ENCODE results near the gene ADGRA3. TPM values are rescaled to one million over a fixed set of nuclear protein-coding genes. Genes with fewer than 3 reads are reported as not detected.

The ADGRA3 gene
- total RNA-seq, 1 experiment from 2014 or later: 56.5 TPM

DNA sequence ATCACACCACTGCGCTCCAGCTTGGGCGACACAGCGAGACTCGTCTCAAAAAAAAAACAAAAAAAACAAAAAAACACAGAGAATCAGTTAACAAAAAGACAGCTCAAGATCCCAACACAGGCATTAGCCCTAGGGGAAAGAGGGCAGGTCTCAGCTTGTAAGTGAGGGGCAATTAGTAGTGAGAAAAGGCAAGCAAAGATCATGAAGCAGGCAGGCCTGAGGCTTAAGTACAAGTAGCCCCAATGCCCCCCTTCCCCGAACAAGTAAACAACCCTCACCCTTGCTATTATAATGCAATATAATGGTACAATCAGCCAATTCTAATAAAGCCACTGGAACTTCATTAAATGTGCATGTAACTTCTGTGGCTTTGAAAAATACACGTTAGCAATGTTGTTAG lies 17.0 kb downstream of the ADGRA3 start:
- Histone ChIP-seq H3K56ac (ENCODE audit: insufficient read length, low read depth, low read length) (no peak overlapping the region), H3K79me1 (ENCODE audit: insufficient read depth, low read depth, low read length, poor library complexity, severe bottlenecking) (peaks cover 5% of the 10 kb centered on the region), H3K9ac (ENCODE audit: extremely low read depth, insufficient read length, low read length) (no peak overlapping the region), H4K91ac (ENCODE audit: insufficient read length, low read depth, low read length) (no peak overlapping the region), H4K8ac (replicated peaks; ENCODE audit: insufficient read length, low read depth, low read length) (no peak overlapping the region), H4K20me1 (ENCODE audit: control insufficient read depth, insufficient read depth, insufficient read length) (no peaks in the 10 kb centered on the region), H3K4me2 (ENCODE audit: insufficient read depth, insufficient read length, low read length) (no peak overlapping the region), H3K23me2 (ENCODE audit: insufficient read length, low read depth, low read length, poor library complexity, severe bottlenecking) (no peaks in the 10 kb centered on the region), H3K4ac (ENCODE audit: low read depth, low read length) (no peak overlapping the region), H3K9me3 (ENCODE audit: control insufficient read depth, low read depth, low read length) (no peaks in the 10 kb centered on the region), H4K5ac (ENCODE audit: insufficient read length, low read depth, low read length) (no peak overlapping the region), H3K14ac (ENCODE audit: insufficient read depth, low read length) (no peak overlapping the region), H3T11ph (ENCODE audit: low read length) (no peak overlapping the region), H2AFZ (ENCODE audit: low read length) (no peak overlapping the region), H3K23ac (ENCODE audit: insufficient read length, low read depth, low read length) (no peak overlapping the region), H2AK5ac (ENCODE audit: insufficient read length, low read length) (no peak overlapping the region), H2BK120ac (ENCODE audit: low read depth, low read length, poor library complexity, severe bottlenecking) (no peak overlapping the region), H3K4me1 (ENCODE audit: insufficient read depth, low read length) (peaks cover 10% of the 10 kb centered on the region), H2BK20ac (ENCODE audit: low read depth, low read length, poor library complexity, severe bottlenecking) (no peak overlapping the region), H2BK5ac (ENCODE audit: insufficient read length, low read length) (no peak overlapping the region), H3K27ac (ENCODE audit: insufficient read length, low read depth, low read length) (no peak overlapping the region), H2BK15ac (ENCODE audit: low read depth, low read length) (no peak overlapping the region), H3K18ac (ENCODE audit: insufficient read length, low read depth, low read length) (no peak overlapping the region), H2BK12ac (ENCODE audit: insufficient read length, low read depth, low read length) (no peak overlapping the region), H3K79me2 (ENCODE audit: insufficient read depth, low read length) (peaks cover 18% of the 10 kb centered on the region; the same call in 1 of the 2 replicates), H3K27me3 (ENCODE audit: insufficient read depth, low read length) (no peaks in the 10 kb centered on the region)
- peak overlapping the region; percentile 87 to 98 (median 96); a peak in 5 of 7 replicates for H3K27ac Mint-ChIP-seq
- TF ChIP-seq, protein P1, sequence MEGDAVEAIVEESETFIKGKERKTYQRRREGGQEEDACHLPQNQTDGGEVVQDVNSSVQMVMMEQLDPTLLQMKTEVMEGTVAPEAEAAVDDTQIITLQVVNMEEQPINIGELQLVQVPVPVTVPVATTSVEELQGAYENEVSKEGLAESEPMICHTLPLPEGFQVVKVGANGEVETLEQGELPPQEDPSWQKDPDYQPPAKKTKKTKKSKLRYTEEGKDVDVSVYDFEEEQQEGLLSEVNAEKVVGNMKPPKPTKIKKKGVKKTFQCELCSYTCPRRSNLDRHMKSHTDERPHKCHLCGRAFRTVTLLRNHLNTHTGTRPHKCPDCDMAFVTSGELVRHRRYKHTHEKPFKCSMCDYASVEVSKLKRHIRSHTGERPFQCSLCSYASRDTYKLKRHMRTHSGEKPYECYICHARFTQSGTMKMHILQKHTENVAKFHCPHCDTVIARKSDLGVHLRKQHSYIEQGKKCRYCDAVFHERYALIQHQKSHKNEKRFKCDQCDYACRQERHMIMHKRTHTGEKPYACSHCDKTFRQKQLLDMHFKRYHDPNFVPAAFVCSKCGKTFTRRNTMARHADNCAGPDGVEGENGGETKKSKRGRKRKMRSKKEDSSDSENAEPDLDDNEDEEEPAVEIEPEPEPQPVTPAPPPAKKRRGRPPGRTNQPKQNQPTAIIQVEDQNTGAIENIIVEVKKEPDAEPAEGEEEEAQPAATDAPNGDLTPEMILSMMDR (conservative IDR thresholded peaks at IDR 0.05): no peak
- H3K27me3 Mint-ChIP-seq (ENCODE audit: low read depth): no peaks in the 10 kb centered on the region
- peaks cover 9 to 11% of the 10 kb centered on the region in 2 experiments for H3K4me1 Mint-ChIP-seq
- peaks cover 0 to 7% (median 7%) of the 10 kb centered on the region in 3 experiments; a peak in 5 of 7 replicates for H3K36me3 Mint-ChIP-seq (ENCODE audit: insufficient read depth in 1 of 3, low read depth in 3 of 3)
- H3K4me3 Mint-ChIP-seq: no peak overlapping the region
- H3K9me3 Mint-ChIP-seq: no peaks in the 10 kb centered on the region
- DNase-seq: no peak
- no CpG with 5 or more reads among the region's 6 CpGs for WGBS (ENCODE audit: extremely low coverage, insufficient read length, low lambda C conversion rate)

All from H9 (cell line).